GM18517 (cell line): ENCODE measurements around the gene GBGT1.
"Not testable (repeated sequence)": the region's sequence is repeated elsewhere in the genome, so short reads cannot be mapped to it uniquely, and the experiment has no call there.

Experiments
- ATAC-seq: cut with Tn5 transposase; IDR thresholded peaks from one replicate; pipeline ENCODE4 v1.9.1; 2021; ENCODE audit warnings: mild to moderate bottlenecking, moderate library complexity; ENCODE audit not compliant: unreplicated experiment

Gene GBGT1

DNA sequence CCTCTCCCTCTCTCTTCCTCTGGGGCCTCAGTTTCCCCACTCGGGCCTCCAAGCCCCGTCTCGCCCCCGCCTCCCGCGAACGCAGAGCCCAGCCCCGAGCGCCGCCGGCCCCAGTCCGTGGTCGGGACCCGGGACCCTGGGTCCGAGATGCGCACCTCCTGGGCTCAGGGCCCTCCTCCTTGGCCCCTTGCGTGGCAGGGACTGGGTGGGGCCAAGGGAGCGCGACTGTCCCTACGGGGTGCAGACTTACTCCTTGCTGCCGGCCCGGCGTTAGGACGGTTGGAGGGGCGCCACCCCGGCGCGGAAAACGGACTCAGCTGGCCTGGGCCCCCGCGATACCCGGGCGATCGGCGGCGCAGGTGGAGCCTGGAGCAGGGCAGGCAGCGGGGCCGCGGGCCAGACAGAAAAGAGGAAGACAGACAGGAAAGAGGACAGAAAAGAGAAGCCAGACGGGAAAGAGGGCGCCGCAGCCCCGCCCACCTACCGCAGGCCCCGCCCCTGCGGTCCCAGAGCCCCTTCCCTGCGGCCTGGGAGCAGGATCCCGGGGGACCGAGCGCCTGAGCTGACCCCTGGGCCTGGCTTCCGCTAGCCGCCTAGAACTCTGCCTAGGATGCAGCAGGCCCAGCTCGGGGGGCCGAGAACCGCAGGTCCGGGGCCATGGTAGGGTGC is at the start of gene GBGT1:
Gene GBGT1 (minus strand): TSS at position 411 of the 669 bp plus-strand sequence. CDS start 1,502 bp downstream, outside the sequence.
- ATAC-seq: no peak

DNA sequence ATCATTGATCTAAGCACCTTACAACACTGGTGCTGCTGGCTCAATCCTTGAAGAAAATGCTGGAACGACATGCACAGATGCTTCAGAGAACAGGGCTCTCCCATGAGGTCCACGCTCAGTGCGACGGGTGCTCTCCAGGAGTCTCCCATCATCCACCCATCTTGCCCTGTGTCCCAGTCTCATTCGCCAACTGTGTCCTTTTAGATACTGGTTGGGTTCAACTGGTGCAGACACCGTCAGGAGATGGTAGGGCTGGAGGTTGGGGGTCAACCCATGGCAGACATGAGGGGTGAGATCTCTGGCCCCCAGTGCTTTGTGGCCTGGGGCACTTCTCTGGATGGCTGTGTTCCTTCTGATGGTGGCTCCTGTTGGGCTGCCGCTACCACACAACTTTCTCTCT is 46.9 kb upstream of the GBGT1 start:
- ATAC-seq: no peak

GRCh38 chr9:133210202-133210532 is 46.5 kb upstream of the GBGT1 start:
- no peak for ATAC-seq

GRCh38 chr9:133209327-133210201 is 45.9 kb upstream of the GBGT1 start:
- not testable (repeated sequence) for ATAC-seq

DNA sequence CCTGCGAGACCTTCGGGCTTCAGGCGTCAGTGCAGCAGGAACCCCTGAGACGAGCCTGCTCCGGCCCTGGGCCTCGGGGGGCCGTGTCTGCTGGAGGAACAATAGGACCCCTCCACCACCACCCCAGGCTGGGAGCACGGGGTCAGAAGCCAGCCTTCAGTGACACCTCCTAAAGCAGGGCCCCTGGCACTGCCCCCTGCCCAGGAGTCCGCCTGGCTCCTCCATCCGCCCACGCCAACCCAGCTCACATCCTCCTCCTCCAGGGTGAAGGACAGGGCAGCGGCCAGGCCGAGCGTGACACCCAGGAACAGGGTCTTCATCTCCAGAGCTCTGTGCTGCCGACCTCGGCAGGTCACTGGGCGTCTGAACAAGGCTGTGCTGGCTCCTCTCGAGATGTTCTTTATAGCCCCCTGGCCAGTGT is 45.2 kb upstream of the GBGT1 start, which contains the start of gene OBP2B:
Gene OBP2B (minus strand): TSS at position 371 of the 421 bp plus-strand sequence. CDS start 51 bp downstream, at position 320.
- ATAC-seq: not testable (repeated sequence)

GRCh38 chr9:133208171-133208879 is 44.6 kb upstream of the GBGT1 start:
- not testable (repeated sequence) for ATAC-seq

DNA sequence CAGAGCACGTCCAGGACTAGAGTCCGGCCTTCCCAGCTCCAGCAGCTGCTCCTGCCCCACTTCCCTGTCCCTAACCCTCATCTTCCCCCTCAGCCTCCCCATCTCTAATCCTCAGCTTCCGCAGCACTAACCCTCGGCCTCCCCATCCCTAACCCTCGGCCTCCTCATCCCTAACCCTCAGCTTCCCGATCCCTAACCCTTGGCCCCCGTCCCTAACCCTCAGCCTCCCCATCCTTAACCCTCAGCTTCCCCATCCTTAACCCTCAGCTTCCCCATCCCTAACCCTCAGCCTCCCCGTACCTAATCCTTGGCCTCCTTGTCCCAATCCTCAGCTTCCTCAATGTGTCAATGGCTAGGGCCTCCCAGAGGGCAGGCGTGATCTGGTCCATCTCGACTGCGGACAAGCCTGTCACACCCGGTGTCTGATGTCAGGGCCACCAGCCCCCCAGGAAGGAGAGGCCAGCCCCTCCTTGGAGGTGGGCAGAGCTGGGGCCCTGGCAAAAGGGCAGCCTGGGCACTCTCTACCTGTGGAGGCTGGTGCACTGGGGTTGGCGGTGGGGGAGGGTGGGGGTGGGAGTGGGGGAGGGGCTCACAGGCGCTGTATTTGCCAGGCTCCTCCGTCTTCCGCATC is 43.9 kb upstream of the GBGT1 start:
- no peak for ATAC-seq

GRCh38 chr9:133207021-133207531 is 43.4 kb upstream of the GBGT1 start:
- ATAC-seq: no peak

- ATAC-seq: no peak
Observed at GRCh38 chr9:133205996-133206931, 42.5 kb upstream of the GBGT1 start.

GRCh38 chr9:133205481-133205887 is 41.8 kb upstream of the GBGT1 start:
- not testable (repeated sequence) for ATAC-seq

DNA sequence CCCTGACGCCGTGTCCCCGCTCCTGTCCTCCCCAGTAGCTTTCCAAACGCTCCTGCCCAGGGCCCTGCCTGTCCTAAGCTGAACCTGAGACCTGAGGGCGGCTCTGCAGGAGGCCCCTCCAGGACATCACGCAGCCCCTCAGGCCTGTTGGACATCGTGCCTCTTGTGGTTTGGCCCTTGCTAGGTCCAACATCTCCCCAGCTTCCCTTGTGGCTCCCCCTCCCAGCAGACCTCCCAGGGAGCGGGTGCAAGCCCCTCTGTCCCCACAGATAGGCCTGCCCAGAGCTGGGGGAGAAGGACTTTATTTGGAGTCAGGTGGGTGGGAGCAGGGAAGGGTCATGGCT is 41.3 kb upstream of the GBGT1 start:
- no peak for ATAC-seq

DNA sequence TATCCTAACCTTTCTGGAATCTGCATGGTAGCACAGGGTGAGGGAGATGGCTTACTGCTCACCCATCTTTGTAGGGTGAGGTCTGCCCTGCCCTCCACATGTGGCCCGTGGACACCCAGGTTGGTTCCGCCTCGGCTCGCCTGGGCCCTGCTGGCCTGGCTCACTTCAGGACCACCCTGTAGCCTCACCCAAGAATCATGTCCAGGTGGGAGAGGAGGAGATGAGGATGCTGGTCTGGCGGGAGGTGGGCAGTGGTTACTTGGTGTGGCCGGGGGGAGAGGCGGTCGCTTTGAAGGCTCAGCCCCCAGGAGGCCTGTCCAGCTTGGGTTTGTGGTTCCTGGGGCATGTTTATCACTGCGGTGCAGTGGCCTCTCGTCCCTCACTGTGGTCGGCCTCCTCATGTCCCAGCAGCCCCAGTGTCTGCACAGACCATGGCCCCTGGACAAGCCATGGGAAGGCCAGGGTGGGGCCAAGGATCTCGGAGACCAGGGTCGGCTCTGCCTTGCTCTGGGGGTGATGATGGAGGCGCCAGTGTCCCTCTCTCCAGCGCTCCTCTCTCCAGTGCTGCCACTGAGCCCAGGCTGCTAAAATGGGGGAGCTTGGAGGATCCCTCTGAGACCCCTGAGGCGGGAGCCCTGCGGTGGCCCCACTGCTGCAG is 40.8 kb upstream of the GBGT1 start:
- ATAC-seq: no peak

GRCh38 chr9:133203506-133204075 is 39.9 kb upstream of the GBGT1 start:
- no peak for ATAC-seq

DNA sequence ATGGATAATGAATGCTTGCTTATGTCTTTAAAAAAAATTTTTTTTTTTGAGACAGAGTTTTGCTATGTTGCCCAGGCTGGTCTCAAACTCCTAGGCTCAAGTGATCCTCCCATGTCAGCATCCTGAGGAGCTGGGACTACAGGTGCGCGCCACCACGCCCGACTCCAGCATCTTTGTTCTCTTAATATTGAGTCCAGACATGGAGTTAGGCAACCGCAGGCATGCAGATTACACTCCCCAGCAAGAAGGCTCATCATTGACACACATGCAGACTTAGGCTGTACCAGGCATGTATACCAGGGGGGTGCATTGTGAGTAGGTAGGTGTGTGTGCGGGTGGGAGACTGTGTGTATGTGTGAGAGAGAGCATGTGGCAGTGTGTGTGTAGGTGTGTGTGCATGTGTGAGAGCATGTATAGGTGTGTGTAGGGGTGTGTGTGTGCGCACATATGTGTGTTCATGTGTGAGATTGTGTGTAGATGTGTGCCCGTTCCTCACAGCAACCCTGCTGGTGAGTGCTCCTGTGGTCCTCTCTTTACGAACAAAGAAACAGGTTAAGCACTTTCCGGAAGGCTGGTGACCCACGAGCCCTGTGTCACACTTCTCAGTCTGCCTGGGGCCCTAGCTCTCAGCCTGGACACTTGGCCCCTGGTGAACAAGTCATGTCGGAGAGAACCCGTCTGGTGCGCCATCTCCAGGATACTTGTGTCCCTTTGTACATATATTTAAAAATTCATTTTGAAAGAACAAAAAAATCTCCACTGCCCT is 39.2 kb upstream of the GBGT1 start:
- ATAC-seq: no peak

DNA sequence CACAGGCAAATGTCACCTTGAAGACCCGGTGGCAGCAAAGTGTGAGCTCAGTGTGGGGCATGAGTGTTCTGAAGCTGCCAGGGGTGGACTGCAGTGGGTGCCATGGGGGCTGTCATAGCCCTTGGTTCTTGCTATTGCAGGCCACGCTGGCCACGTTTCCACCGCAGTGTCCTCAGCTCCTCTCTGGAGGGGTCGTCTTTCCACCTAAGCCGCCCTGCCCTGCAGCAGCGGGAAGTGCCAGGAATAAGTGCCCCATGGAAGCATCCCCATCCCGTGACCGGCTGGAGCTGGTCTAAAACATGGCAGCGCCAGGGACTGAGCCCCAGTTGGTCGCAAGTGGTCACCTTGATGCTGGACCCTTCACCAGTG is 38.4 kb upstream of the GBGT1 start:
- ATAC-seq: no peak

DNA sequence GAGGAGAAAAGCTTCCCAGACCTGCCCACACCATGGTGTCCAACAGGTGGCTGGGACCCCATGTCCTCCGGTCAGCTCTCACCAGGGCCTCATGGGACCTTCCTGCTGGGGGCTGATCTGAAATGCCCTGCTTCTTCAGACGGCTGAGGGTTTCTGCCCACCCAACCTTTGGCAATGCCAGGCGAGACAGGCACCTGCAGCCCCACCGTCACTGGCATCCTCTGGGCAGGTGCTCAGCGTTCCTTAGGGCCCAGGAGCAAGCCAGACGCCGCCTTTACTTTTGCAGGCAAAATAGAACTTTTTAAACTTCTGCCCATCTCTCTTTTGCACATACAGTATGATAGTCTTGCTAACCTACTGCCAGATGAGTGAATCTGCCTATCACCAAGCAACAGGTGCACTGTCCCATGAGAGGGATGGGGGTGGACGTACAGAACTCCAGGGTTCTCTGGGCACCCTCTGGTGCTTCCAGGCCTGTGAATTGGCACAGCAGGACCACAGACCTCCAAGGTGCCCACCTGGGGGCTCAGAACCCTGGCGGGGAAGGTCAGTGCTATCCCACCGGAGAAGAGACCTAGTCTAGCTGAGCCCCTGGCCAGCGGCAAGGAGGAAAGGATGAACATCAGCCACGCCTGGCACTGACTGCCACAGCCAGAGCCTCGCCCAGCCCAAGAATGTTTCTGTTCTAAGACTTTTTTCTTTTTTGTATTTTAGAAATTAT is 37.9 kb upstream of the GBGT1 start:
- no peak for ATAC-seq

DNA sequence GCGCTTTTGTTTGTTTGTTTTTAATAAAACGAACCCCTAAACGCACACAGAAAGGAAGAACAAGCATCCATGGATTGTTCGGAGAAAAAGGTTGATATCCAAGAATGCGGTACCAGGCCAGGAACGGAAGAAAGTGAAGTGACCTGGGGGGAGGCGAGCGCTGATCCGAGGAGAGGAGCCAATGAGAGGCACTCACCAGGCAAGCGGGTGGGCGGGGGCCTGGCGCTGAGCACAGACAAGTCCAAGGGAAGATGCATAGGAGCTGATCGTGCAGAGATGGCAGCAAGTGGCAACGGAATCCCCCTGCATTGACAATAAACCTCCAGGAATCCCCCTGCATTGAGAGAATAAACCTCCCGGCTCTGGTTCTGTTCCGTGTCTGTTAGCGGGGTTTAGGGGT is 36.9 kb upstream of the GBGT1 start:
- no peak for ATAC-seq
